ENCODE measurements around the gene CBFA2T2.

The CBFA2T2 gene

DNA sequence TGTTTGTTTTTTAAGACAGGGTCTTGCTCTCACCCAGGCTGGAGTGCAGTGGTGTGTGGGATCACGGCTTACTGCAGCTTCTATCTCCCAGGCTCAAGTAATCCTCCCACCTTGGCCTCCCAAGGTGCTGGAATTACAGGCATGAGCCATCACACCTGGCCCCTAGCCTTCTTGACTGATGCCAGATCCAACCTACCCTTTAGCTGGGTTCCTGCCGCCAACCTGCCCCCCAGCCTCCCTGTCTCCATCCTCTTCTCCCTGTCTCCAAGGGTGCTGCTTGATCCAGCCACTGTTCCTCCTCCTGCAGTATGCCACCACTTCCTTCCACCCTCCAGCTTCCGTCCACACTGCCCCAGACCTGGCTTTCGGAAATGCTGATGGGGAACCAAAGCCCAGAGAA, 169.0 kb downstream of the CBFA2T2 start:
- H3K4me1 ChIP-seq (ENCODE audit: control insufficient read depth, insufficient read depth, low read length), result peaks cover 12% of the 10 kb centered on the region
- no peak overlapping the region for H3K9ac ChIP-seq (ENCODE audit: low read length)
- DNase-seq (ENCODE audit: low read depth), result no peak
- peaks cover 30% of the 10 kb centered on the region for H3K36me3 ChIP-seq (ENCODE audit: control insufficient read depth, insufficient read depth, low read length, severe bottlenecking)
- no peaks in the 10 kb centered on the region for H3K9me3 ChIP-seq (ENCODE audit: control insufficient read depth, low read length)
- no peak overlapping the region for H3K4me3 ChIP-seq (ENCODE audit: low read length)
- no peaks in the 10 kb centered on the region for H3K27me3 ChIP-seq (replicated peaks; ENCODE audit: control insufficient read depth, insufficient read depth, low read length)

DNA sequence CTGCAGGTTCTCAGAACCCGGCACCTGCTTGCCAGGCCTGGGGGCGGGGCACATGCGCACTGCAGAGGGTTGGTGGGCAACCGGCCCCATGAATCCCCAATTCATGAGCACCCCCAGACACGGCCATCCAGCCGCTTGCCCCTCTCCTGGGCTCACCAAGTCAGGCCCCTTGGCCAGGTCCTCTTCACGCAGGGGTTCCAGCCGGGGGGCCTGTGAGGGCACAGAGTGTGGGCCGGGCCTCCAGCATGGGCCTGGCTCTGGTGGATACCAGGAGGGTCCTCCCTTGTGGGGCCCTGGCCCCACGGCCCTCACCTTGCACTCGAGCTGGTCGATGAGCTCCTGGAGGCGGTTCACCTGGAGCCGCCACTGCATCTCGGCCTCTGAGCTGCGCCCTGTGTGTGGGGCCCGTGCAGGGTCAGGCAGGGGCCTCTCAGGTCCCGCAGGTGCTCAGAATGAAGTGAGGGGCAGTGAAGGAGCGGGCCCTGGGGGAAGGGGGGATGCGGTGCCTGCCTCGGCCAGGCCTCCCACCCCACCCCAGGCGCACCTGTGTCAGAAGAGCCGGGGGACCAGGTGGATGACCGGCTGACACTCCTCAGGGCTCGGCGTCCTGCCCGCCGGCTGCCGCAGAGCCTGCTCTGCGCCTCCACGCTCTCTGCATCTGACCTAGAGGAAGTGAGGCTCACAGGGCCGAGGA, 169.6 kb downstream of the CBFA2T2 start:
- H3K9ac ChIP-seq (ENCODE audit: low read length), result no peak overlapping the region
- H3K36me3 ChIP-seq (ENCODE audit: control insufficient read depth, insufficient read depth, low read length, severe bottlenecking), result peaks cover 30% of the 10 kb centered on the region
- no peak overlapping the region for H3K4me3 ChIP-seq (ENCODE audit: low read length)
- no peaks in the 10 kb centered on the region for H3K27me3 ChIP-seq (replicated peaks; ENCODE audit: control insufficient read depth, insufficient read depth, low read length)
- H3K4me1 ChIP-seq (ENCODE audit: control insufficient read depth, insufficient read depth, low read length), result peaks cover 13% of the 10 kb centered on the region
- H3K9me3 ChIP-seq (ENCODE audit: control insufficient read depth, low read length), result no peaks in the 10 kb centered on the region
- no peak for DNase-seq (ENCODE audit: low read depth)

DNA sequence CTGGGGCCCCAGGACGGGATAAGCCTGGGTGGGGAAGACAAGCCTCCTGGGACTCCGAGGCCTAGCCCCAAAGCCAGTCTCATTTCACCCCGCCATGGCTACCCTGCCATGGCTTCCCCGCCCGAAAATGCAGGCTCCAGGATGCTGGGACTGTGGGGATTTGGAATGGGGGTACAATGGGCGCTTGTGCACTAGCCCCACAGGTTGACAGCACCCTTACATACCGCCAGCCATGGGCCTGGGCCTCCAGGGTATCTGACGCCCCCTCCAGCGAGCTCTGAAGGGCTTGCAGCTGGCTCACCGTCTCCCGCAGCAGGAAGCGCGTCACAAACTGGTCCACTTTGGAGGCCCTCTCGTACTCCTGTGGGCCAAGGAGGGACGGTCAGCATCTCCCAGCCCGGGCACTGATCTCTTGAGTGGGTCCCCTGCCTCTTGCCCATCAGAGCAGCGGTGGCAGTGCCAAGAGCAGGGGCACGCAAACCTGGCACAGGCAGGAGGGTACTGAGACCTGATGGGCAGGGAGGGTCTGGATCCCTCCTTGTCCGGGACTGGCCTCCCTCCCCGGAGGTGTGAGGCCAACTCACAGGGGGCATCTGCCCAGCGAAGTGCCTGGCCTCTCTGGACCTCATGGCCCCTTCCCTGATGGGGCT, 170.3 kb downstream of the CBFA2T2 start:
- Histone ChIP-seq H3K9ac (ENCODE audit: low read length) (no peak overlapping the region), H3K36me3 (ENCODE audit: control insufficient read depth, insufficient read depth, low read length, severe bottlenecking) (peaks cover 30% of the 10 kb centered on the region), H3K27me3 (replicated peaks; ENCODE audit: control insufficient read depth, insufficient read depth, low read length) (no peaks in the 10 kb centered on the region), H3K4me1 (ENCODE audit: control insufficient read depth, insufficient read depth, low read length) (peaks cover 13% of the 10 kb centered on the region), H3K9me3 (ENCODE audit: control insufficient read depth, low read length) (no peaks in the 10 kb centered on the region), H3K4me3 (ENCODE audit: low read length) (no peak overlapping the region)
- DNase-seq (ENCODE audit: low read depth), result no peak

DNA sequence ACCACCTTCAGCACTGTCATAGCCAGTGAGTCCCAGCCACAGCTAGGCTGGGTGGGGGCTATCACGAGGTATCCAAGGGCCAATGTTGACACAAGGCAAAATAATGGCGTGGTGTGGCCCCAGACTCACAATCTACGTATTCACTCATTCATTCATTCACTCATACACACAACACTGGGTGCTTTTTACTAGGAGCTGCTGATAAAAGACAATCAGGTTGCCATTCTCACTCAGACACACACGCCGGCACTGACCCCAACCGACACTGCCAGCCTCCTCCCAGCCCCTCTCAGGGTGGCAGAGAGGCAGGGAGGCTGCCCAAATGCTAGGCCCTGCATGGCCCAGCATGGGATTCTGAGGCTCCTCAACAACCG, 170.8 kb downstream of the CBFA2T2 start:
- Histone ChIP-seq H3K27me3 (replicated peaks; ENCODE audit: control insufficient read depth, insufficient read depth, low read length) (no peaks in the 10 kb centered on the region), H3K4me1 (ENCODE audit: control insufficient read depth, insufficient read depth, low read length) (peaks cover 13% of the 10 kb centered on the region), H3K9me3 (ENCODE audit: control insufficient read depth, low read length) (no peaks in the 10 kb centered on the region), H3K36me3 (ENCODE audit: control insufficient read depth, insufficient read depth, low read length, severe bottlenecking) (peaks cover 30% of the 10 kb centered on the region), H3K9ac (ENCODE audit: low read length) (no peak overlapping the region), H3K4me3 (ENCODE audit: low read length) (no peak overlapping the region)
- DNase-seq (ENCODE audit: low read depth), result no peak

DNA sequence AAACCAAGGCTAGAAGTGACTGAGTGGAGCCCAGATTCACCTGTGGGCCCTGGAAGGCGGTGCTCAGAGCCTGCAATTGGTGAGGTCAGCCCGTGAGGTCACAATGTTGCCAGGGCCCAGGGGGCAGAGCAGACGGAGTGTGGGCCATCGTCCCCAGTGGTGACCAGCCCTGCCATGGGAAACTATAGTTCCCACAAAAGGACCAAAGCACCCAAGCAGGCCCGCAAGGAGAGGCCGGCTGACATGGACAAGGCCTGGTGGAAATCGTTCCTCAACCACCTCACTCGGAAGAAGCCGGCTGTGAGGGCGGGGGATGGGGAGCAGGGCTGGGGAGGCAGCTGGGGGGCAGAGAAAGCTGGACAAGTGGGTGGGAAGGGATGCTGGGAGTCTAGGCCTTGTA, 172.3 kb downstream of the CBFA2T2 start, which contains the start of gene C20orf144:
C20orf144 (plus strand) TSS at position 156 of the 400 bp plus-strand sequence; CDS start at position 175, 19 bp downstream.
- Histone ChIP-seq H3K4me1 (ENCODE audit: control insufficient read depth, insufficient read depth, low read length) (peaks cover 19% of the 10 kb centered on the region), H3K36me3 (ENCODE audit: control insufficient read depth, insufficient read depth, low read length, severe bottlenecking) (peaks cover 22% of the 10 kb centered on the region), H3K9ac (ENCODE audit: low read length) (peak within 1 kb of the TSS; percentile 92), H3K9me3 (ENCODE audit: control insufficient read depth, low read length) (no peaks in the 10 kb centered on the region), H3K27me3 (replicated peaks; ENCODE audit: control insufficient read depth, insufficient read depth, low read length) (no peaks in the 10 kb centered on the region), H3K4me3 (ENCODE audit: low read length) (peak within 1 kb of the TSS; percentile 85)
- DNase-seq (ENCODE audit: low read depth), result no peak

DNA sequence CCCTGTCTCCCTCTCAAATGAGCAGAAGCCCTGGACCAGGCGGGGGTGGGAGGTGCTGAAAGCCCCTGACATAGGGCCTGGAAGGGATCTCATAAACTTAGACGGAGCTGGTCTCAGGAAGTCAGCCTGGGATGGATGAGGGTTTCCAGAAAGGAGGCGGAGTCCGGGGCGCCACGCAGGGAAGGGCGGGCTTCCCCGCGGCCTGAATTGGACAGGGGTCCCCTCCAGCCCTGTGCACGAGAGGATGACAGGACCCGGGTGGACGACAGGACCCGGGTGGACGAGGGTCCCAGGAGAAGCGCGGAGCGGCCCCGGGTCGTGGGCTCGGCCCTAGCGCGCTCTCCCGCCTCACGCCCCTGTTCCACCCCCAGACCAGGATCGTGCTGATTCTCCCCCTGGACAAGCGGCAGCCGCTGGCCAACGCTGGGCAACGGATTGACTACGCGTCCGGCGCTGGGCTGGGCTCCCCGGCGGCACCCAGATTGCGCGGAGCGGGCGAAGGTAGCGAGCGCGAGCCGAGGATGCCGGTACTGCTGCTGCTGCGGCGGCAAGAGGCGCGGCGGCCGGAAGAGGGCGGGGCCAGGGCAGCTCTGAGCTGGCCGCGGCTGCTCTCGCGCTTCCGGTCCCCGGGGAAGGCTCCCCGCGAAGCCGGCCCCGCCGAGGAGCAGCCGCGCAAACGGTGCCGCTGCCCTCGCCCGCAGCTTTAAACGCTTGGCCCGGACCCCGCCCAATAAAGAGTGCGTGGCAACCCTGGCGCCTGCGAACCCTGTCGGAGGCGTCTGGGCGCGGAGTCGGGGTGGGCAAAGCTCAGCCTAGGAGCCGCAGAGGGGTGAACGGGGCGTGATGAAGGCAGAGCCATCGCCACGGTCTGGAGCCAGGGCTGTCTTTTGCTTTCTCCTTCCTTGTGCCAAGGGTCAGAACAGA, 173.5 kb downstream of the CBFA2T2 start:
- H3K9ac ChIP-seq (ENCODE audit: low read length), result peak overlapping the region; percentile 92
- peaks cover 32% of the 10 kb centered on the region for H3K4me1 ChIP-seq (ENCODE audit: control insufficient read depth, insufficient read depth, low read length)
- peaks cover 13% of the 10 kb centered on the region for H3K36me3 ChIP-seq (ENCODE audit: control insufficient read depth, insufficient read depth, low read length, severe bottlenecking)
- peak overlapping the region; percentile 85 for H3K4me3 ChIP-seq (ENCODE audit: low read length)
- H3K27me3 ChIP-seq (replicated peaks; ENCODE audit: control insufficient read depth, insufficient read depth, low read length), result no peaks in the 10 kb centered on the region
- peak; percentile 93 for DNase-seq (ENCODE audit: low read depth)
- no peaks in the 10 kb centered on the region for H3K9me3 ChIP-seq (ENCODE audit: control insufficient read depth, low read length)

DNA sequence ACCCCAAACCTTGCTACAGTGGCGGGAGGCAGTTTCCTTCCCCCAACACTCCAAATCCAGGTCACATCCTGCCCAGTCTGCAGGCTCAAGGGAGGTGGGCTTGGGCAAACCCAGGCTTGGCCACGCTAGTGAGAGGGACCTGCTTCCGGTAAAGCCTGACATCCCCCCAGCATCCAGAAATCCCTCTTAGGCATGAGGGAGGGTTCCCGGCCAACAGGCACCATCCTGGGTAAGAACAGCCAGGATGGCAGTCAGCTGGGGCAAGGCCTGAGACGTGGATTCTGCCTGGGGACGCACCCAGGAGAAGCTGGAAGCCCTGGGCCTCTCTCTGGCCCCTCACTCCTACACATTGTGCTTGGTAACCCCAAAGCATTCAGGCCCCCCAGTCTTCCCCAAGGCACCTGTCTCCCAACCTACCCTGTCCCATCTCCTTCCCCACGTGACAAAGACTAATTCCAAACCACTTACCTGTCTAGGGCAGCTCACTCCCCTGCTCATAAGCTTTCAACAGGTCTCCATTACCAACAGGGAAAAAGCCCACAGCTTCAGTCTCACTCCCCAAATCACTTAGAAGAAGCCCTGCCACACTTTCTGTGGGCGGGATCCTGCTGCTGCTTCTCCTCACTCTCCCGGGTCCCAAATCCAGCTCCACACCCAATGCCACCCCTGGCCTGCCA, 174.3 kb downstream of the CBFA2T2 start:
- Histone ChIP-seq H3K27me3 (replicated peaks; ENCODE audit: control insufficient read depth, insufficient read depth, low read length) (no peaks in the 10 kb centered on the region), H3K36me3 (ENCODE audit: control insufficient read depth, insufficient read depth, low read length, severe bottlenecking) (peaks cover 14% of the 10 kb centered on the region), H3K4me3 (ENCODE audit: low read length) (peak overlapping the region; percentile 85), H3K9me3 (ENCODE audit: control insufficient read depth, low read length) (no peaks in the 10 kb centered on the region), H3K9ac (ENCODE audit: low read length) (peak overlapping the region; percentile 92), H3K4me1 (ENCODE audit: control insufficient read depth, insufficient read depth, low read length) (peaks cover 36% of the 10 kb centered on the region)
- no peak for DNase-seq (ENCODE audit: low read depth)

DNA sequence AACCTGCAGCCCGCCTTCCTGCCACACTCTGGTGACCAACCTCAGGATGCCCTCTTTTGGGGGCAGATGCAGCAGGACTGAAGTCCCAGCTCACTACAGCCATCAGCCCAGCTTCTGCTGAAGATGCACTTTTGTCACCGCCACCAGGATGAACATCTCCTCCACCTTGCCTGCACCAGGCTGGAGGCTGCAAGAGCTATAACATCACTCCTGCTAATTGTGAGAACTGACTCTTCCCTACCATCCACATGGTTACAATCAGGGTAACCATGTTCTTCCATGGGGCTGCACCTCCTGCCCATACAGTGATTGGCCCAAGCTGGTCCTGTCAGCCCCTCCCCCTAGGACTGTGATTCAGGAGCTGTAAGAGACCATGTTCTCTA, 174.9 kb downstream of the CBFA2T2 start:
- H3K4me3 ChIP-seq (ENCODE audit: low read length), result no peak overlapping the region
- H3K9me3 ChIP-seq (ENCODE audit: control insufficient read depth, low read length), result no peaks in the 10 kb centered on the region
- H3K27me3 ChIP-seq (replicated peaks; ENCODE audit: control insufficient read depth, insufficient read depth, low read length), result no peaks in the 10 kb centered on the region
- peaks cover 36% of the 10 kb centered on the region for H3K4me1 ChIP-seq (ENCODE audit: control insufficient read depth, insufficient read depth, low read length)
- DNase-seq (ENCODE audit: low read depth), result no peak
- no peak overlapping the region for H3K9ac ChIP-seq (ENCODE audit: low read length)
- H3K36me3 ChIP-seq (ENCODE audit: control insufficient read depth, insufficient read depth, low read length, severe bottlenecking), result peaks cover 18% of the 10 kb centered on the region

DNA sequence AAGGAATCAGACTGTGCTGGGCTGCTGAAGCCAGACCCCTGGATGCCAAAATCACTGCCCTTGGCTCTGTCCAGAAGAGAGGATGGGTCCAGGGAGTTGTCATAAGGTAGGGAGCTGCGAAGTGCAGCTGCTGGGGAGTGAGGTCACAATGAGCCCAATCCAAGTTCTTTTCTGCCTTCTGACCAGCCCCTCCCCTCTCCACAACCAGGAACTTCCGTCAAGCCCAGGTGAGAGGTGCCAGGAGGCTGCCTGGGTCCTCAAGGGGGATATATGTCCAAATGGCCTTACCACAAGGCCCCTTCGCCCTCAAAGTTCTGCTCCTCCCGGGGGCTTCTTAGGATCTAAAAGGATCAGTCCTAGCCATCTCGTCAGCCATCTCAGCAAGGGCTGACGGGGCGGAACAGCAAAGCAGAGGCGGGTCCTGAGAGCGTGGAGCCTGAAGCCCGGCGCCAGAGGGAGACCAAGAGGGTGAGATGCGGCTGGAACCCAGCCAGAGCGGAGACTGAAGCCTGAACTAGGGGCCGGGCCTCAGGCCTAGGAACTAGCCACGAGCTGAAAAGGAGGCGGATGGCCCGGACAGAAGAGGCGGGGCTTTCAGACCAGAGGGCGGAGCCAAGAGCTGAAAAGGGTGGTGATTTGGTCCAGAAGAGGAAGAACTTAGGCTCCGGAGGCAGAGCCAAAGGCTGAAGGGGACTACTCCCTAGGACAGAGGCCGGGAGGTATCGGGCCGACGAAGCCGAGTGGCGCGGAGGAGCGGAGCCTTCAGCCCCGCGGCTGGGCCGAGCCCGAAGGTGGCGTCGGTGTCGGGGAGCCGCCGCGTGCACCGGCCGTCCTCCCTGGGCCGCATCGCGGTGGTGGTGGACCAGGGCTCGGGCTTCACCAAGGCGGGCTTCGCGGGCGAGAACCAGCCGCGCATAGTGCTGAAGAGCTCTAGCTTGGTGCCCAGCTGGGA, 176.7 kb downstream of the CBFA2T2 start, which contains the start of gene ACTL10:
ACTL10 (plus strand) TSS at position 651 of the 952 bp plus-strand sequence. CDS start 555 bp downstream, outside the sequence.
- peaks cover 36% of the 10 kb centered on the region for H3K4me1 ChIP-seq (ENCODE audit: control insufficient read depth, insufficient read depth, low read length)
- no peaks in the 10 kb centered on the region for H3K9me3 ChIP-seq (ENCODE audit: control insufficient read depth, low read length)
- DNase-seq (ENCODE audit: low read depth), result peak; percentile 99
- peak within 1 kb of the TSS; percentile 73 for H3K9ac ChIP-seq (ENCODE audit: low read length)
- H3K4me3 ChIP-seq (ENCODE audit: low read length), result peak within 1 kb of the TSS; percentile 65
- peaks cover 29% of the 10 kb centered on the region for H3K36me3 ChIP-seq (ENCODE audit: control insufficient read depth, insufficient read depth, low read length, severe bottlenecking)
- H3K27me3 ChIP-seq (replicated peaks; ENCODE audit: control insufficient read depth, insufficient read depth, low read length), result no peaks in the 10 kb centered on the region

DNA sequence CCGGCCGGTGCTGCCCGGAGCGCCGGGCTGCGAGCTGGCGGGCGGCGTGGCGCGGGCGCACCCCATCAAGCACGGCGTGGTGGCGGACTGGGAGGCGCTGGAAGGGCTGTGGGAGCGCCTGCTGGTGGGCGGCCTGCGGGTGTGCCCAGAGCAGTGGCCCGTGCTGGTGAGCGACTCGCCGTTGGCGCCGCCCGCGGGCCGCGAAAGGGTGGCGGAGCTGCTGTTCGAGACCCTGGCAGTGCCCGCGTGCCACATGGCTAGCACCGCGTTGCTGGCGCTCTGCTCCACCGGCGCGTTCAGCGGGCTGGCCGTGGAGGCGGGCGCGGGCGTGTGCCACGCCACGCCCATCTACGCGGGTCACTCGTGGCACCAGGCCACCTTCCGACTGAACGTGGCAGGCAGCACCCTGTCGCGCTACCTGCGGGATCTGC, 177.4 kb downstream of the CBFA2T2 start:
- Histone ChIP-seq H3K4me3 (ENCODE audit: low read length) (peak overlapping the region; percentile 65), H3K27me3 (replicated peaks; ENCODE audit: control insufficient read depth, insufficient read depth, low read length) (no peaks in the 10 kb centered on the region), H3K9me3 (ENCODE audit: control insufficient read depth, low read length) (no peaks in the 10 kb centered on the region), H3K36me3 (ENCODE audit: control insufficient read depth, insufficient read depth, low read length, severe bottlenecking) (peaks cover 30% of the 10 kb centered on the region), H3K9ac (ENCODE audit: low read length) (peak overlapping the region; percentile 73), H3K4me1 (ENCODE audit: control insufficient read depth, insufficient read depth, low read length) (peaks cover 42% of the 10 kb centered on the region)
- DNase-seq (ENCODE audit: low read depth), result peak; percentile 63

Data from adipocyte (in vitro differentiated cells).